Endothelial cell of umbilical vein (primary cell): ENCODE results near the gene MPLKIP.
"Not testable (repeated sequence)": the region's sequence is repeated elsewhere in the genome, so short reads cannot be mapped to it uniquely, and the experiment has no call there.

Source experiments
- EZH2 ChIP-seq: IDR thresholded peaks from 2 replicates; pipeline ENCODE4 v1.6.1; 2012; ENCODE audit warnings: borderline replicate concordance, low read depth, mild to moderate bottlenecking, moderate library complexity, low read length, inconsistent platforms; ENCODE audit not compliant: severe bottlenecking
- POLR2A ChIP-seq: IDR thresholded peaks from 2 replicates; pipeline ENCODE4 v1.6.1; 2012; ENCODE audit warnings: low read depth, mild to moderate bottlenecking, control low read depth, low read length

DNA sequence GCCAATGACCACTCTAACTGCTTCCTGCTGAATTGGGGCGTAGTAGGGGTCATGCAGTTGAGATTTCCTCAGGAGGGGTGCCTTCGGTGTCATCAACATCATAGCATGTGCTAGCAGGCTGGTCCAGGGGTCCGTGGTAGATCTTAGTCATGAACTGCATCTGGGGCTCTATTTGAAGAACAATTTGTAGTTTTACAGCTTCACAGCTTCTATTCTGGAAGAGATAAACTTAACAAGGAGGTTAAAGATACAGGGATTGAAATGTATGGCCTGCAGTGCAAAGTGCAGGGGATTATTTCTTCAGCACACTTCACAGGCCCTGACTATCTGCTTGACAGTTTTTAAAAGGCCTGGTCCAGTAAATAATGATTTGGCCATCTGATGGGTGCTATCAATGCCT lies 33.8 kb upstream of the MPLKIP start:
- TF ChIP-seq POLR2A, EZH2: not testable (repeated sequence)
